ENCODE results near the gene CLDN5. TPM values are rescaled to one million over a fixed set of nuclear protein-coding genes. Genes with fewer than 3 reads are reported as not detected.
A peak's percentile ranks its signal among the peaks of the same experiment; 100 is the strongest.

CLDN5 gene
- total RNA-seq, 8 experiments from 2014 or later = 0.11 to 3.4 (median 0.31) TPM; not detected in 1

GRCh38 chr22:19494676-19495173 is 29.5 kb downstream of the CLDN5 start:
- WGBS, 10 experiments = 91 to 100% (median 98%) methylated on average over 1 to 4 of the region's 6 CpGs; no CpG with 5 or more reads in 6 of the 10 experiments
- in situ Hi-C loops (cut with MboI; ENCODE audit: low pct_unique_long_range_greater_than_20kb in 2 of 9, low sequenced_read_pairs in 9 of 9, unreplicated experiment in 9 of 9) = no loop called here
- H3K27ac ChIP-seq = no peak overlapping the region

GRCh38 chr22:19494001-19494560 is 30.1 kb downstream of the CLDN5 start:
- in situ Hi-C loops (cut with MboI; ENCODE audit: low pct_unique_long_range_greater_than_20kb in 2 of 9, low sequenced_read_pairs in 9 of 9, unreplicated experiment in 9 of 9) = no loop called here
- no peak for ATAC-seq (replicated peaks in 6 of 8)
- no peak overlapping the region for H3K4me3 ChIP-seq

More at GRCh38 chr22:19494676-19495173, 29.5 kb downstream of the CLDN5 start:
- Histone ChIP-seq H3K4me3 (no peak overlapping the region), H3K4me1 (replicated peaks in 1 of 2) (no peaks in the 10 kb centered on the region)
- no peak for ATAC-seq (replicated peaks in 6 of 8)

GRCh38 chr22:19492504-19493174 is 31.6 kb downstream of the CLDN5 start:
- WGBS, 10 experiments = 79 to 100% (median 90%) methylated on average over 1 to 5 of the region's 6 CpGs
- in situ Hi-C loops (cut with MboI; ENCODE audit: low pct_unique_long_range_greater_than_20kb in 2 of 9, low sequenced_read_pairs in 9 of 9, unreplicated experiment in 9 of 9) = no loop called here

More at GRCh38 chr22:19494001-19494560, 30.1 kb downstream of the CLDN5 start:
- 80 to 100% (median 91%) methylated on average over 1 to 6 of the region's 8 CpGs; no CpG with 5 or more reads in 5 of the 10 experiments for WGBS, 10 experiments
- no peak overlapping the region for H3K27ac ChIP-seq
- H3K4me1 ChIP-seq (replicated peaks in 1 of 2) = no peaks in the 10 kb centered on the region

GRCh38 chr22:19490628-19491230 is 33.5 kb downstream of the CLDN5 start:
- no peak overlapping the region for H3K4me3 ChIP-seq
- H3K27ac ChIP-seq = no peak overlapping the region
- no peaks in the 10 kb centered on the region for H3K4me1 ChIP-seq (replicated peaks in 1 of 2)
- 91 to 100% (median 100%) methylated on average over 1 to 5 of the region's 5 CpGs for WGBS, 10 experiments
- ATAC-seq (replicated peaks in 6 of 8) = no peak
- in situ Hi-C loops (cut with MboI; ENCODE audit: low pct_unique_long_range_greater_than_20kb in 2 of 9, low sequenced_read_pairs in 9 of 9, unreplicated experiment in 9 of 9) = no loop called here

More at GRCh38 chr22:19492504-19493174, 31.6 kb downstream of the CLDN5 start:
- ATAC-seq (replicated peaks in 6 of 8) = no peak
- Histone ChIP-seq H3K4me3 (no peak overlapping the region), H3K27ac (no peak overlapping the region), H3K4me1 (replicated peaks in 1 of 2) (no peaks in the 10 kb centered on the region)

- no peak overlapping the region for H3K4me3 ChIP-seq
- in situ Hi-C loops (cut with MboI; ENCODE audit: low pct_unique_long_range_greater_than_20kb in 2 of 9, low sequenced_read_pairs in 9 of 9, unreplicated experiment in 9 of 9) = loop anchor here in 1 of 9 experiments (10.0 kb wide), 1 partner anchor 136 kb away; no protein-coding TSS in a partner anchor
- no peak overlapping the region for H3K27ac ChIP-seq
- H3K4me1 ChIP-seq (replicated peaks in 1 of 2) = no peaks in the 10 kb centered on the region
- ATAC-seq (replicated peaks in 6 of 8) = peak; percentile 53 to 98 (median 74)
- 56 to 100% (median 86%) methylated on average over 3 to 7 of the region's 7 CpGs; no CpG with 5 or more reads in 1 of the 10 experiments for WGBS, 10 experiments
These were observed 35.0 kb downstream of the CLDN5 start for GRCh38 chr22:19488884-19489843.

- in situ Hi-C loops (cut with MboI; ENCODE audit: low pct_unique_long_range_greater_than_20kb in 2 of 9, low sequenced_read_pairs in 9 of 9, unreplicated experiment in 9 of 9) = loop anchor here in 1 of 9 experiments (10.0 kb wide), 1 partner anchor 137 kb away; no protein-coding TSS in a partner anchor
- 70 to 92% methylated on average over 2 of the region's 2 CpGs; no CpG with 5 or more reads in 8 of the 10 experiments for WGBS, 10 experiments
- Histone ChIP-seq H3K27ac (no peak overlapping the region), H3K4me1 (replicated peaks in 1 of 2) (no peaks in the 10 kb centered on the region), H3K4me3 (no peak overlapping the region)
- ATAC-seq (replicated peaks in 6 of 8) = no peak
These were observed 35.9 kb downstream of the CLDN5 start for GRCh38 chr22:19488285-19488684.

GRCh38 chr22:19483481-19484244 is 40.5 kb downstream of the CLDN5 start:
- H3K4me1 ChIP-seq (replicated peaks in 1 of 2) = no peaks in the 10 kb centered on the region
- no peak overlapping the region for H3K4me3 ChIP-seq
- ATAC-seq (replicated peaks in 6 of 8) = no peak
- no peak overlapping the region for H3K27ac ChIP-seq
- WGBS, 10 experiments = 83 to 100% (median 95%) methylated on average over 1 to 7 of the region's 8 CpGs
- in situ Hi-C loops (cut with MboI; ENCODE audit: low pct_unique_long_range_greater_than_20kb in 2 of 9, low sequenced_read_pairs in 9 of 9, unreplicated experiment in 9 of 9) = loop anchor here in 1 of 9 experiments (10.0 kb wide), 1 partner anchor 141 kb away; no protein-coding TSS in a partner anchor

GRCh38 chr22:19482297-19482696 is 41.9 kb downstream of the CLDN5 start:
- Histone ChIP-seq H3K27ac (no peak overlapping the region), H3K4me3 (no peak overlapping the region), H3K4me1 (replicated peaks in 1 of 2) (peaks cover 4 to 6% of the 10 kb centered on the region in 2 donors)
- no peak for ATAC-seq (replicated peaks in 6 of 8)
- in situ Hi-C loops (cut with MboI; ENCODE audit: low pct_unique_long_range_greater_than_20kb in 2 of 9, low sequenced_read_pairs in 9 of 9, unreplicated experiment in 9 of 9) = loop anchor here in 1 of 9 experiments (10.0 kb wide), 1 partner anchor 143 kb away; no protein-coding TSS in a partner anchor
- 73 to 100% (median 90%) methylated on average over 1 to 8 of the region's 9 CpGs; no CpG with 5 or more reads in 1 of the 10 experiments for WGBS, 10 experiments

- in situ Hi-C loops (cut with MboI; ENCODE audit: low pct_unique_long_range_greater_than_20kb in 2 of 9, low sequenced_read_pairs in 9 of 9, unreplicated experiment in 9 of 9) = loop anchor here in 1 of 9 experiments (10.0 kb wide), 1 partner anchor 144 kb away; no protein-coding TSS in a partner anchor
- Histone ChIP-seq H3K4me1 (replicated peaks in 1 of 2) (peaks cover 5 to 6% of the 10 kb centered on the region in 2 donors), H3K4me3 (no peak overlapping the region), H3K27ac (no peak overlapping the region)
- WGBS, 10 experiments = 0 to 74% (median 48%) methylated on average over 1 to 10 of the region's 10 CpGs
- ATAC-seq (replicated peaks in 6 of 8) = no peak
These were observed 43.4 kb downstream of the CLDN5 start for GRCh38 chr22:19480789-19481188.

- Histone ChIP-seq H3K27ac (no peak overlapping the region), H3K4me1 (replicated peaks in 1 of 2) (peaks cover 5 to 6% of the 10 kb centered on the region in 2 donors), H3K4me3 (peak overlapping the region; percentile 36 to 79 (median 56))
- WGBS, 10 experiments = 0 to 17% (median 0%) methylated on average over 1 to 3 of the region's 15 CpGs; no CpG with 5 or more reads in 6 of the 10 experiments
- no peak for ATAC-seq (replicated peaks in 6 of 8)
- in situ Hi-C loops (cut with MboI; ENCODE audit: low pct_unique_long_range_greater_than_20kb in 2 of 9, low sequenced_read_pairs in 9 of 9, unreplicated experiment in 9 of 9) = loop anchor here in 1 of 9 experiments (10.0 kb wide), 1 partner anchor 145 kb away; no protein-coding TSS in a partner anchor
These were observed 44.0 kb downstream of the CLDN5 start for GRCh38 chr22:19480173-19480568.

GRCh38 chr22:19479355-19480172 is 44.6 kb downstream of the CLDN5 start, which contains the start of gene CDC45:
Gene CDC45, plus strand, starts transcription at chr22:19479920. Its CDS starts 49 bp downstream, at chr22:19479969.
- WGBS, 10 experiments = 0% methylated on average over 1 to 14 of the region's 50 CpGs; no CpG with 5 or more reads in 3 of the 10 experiments
- Histone ChIP-seq H3K4me1 (replicated peaks in 1 of 2) (peaks cover 5 to 6% of the 10 kb centered on the region in 2 donors), H3K27ac (peak within 1 kb of the TSS; percentile 97 to 99), H3K4me3 (peak within 1 kb of the TSS; percentile 46 to 79 (median 56))
- in situ Hi-C loops (cut with MboI; ENCODE audit: low pct_unique_long_range_greater_than_20kb in 2 of 9, low sequenced_read_pairs in 9 of 9, unreplicated experiment in 9 of 9) = loop anchor here in 1 of 9 experiments (10.0 kb wide), 1 partner anchor 145 kb away; no protein-coding TSS in a partner anchor
- ATAC-seq (replicated peaks in 6 of 8) = peak; percentile 87 to 95 (median 94)
